Activated naive CD4-positive, alpha-beta T cell treated with anti-CD3 and anti-CD28 coated beads, Interleukin-2, amount 10 ng/mL, durations not matched to agents 5 hours and 36 hours (primary cell): ENCODE results near the gene LRRC51. TPM values are rescaled to one million over a fixed set of nuclear protein-coding genes. Genes with fewer than 3 reads are reported as not detected.

Source experiments
- microRNA-seq: library from miRNA; unstranded; fragments of <30 nt; microRNA quantifications from one replicate; pipeline ENCODE4 v1.2.0, GENCODE V29; 2022; ENCODE audit warnings: borderline microRNAs expressed, borderline replicate concordance
- total RNA-seq, 2 experiments: library from RNA; stranded (reverse); gene quantifications; one replicate each; pipeline ENCODE4 v1.2.3, GENCODE V29; 2021

The LRRC51 gene
- 1 to 10 TPM; 6.0 TPM for total RNA-seq

GRCh38 chr11:72080326-72081183 lies at the start of gene LRRC51, which contains the start of gene NUMA1:
Gene LRRC51 (plus strand): TSS chr11:72080850. CDS start chr11:72089084, 8,234 bp downstream.
Gene NUMA1 (minus strand): TSS chr11:72080542. CDS start chr11:72035943, 44,599 bp downstream.

GRCh38 chr11:72102946-72103753 lies 22.5 kb downstream of the LRRC51 start, which contains the start of gene LAMTOR1:
Gene LAMTOR1 (minus strand): TSS chr11:72103297. CDS start chr11:72103224, 73 bp downstream.

GRCh38 chr11:72105888-72106287 lies 25.2 kb downstream of the LRRC51 start, which contains the start of gene TOMT:
Gene TOMT (plus strand): TSS chr11:72105924. CDS start chr11:72105952, 28 bp downstream.

GRCh38 chr11:72112143-72112977 lies 31.7 kb downstream of the LRRC51 start, which contains the start of gene ANAPC15:
Gene ANAPC15 (minus strand): TSS chr11:72112695. CDS start chr11:72111276, 1,419 bp downstream.

GRCh38 chr11:72135473-72135872 lies 54.8 kb downstream of the LRRC51 start, which contains the start of gene FOLR3:
Gene FOLR3 (plus strand): TSS chr11:72135725. CDS start chr11:72135953, 228 bp downstream.

Small RNAs within 50 kb of the gene (microRNA-seq; reads per million reads assigned to microRNA genes)
- gene MIR3165 = not detected

Other genes with a start within 250 kb of the LRRC51 start
- gene DEFB108B, start 247.7 kb upstream of the LRRC51 start, total RNA-seq = not detected
- not detected for gene DEFB131B, start 202.4 kb upstream of the LRRC51 start, total RNA-seq
- 10 to 100 TPM; 12.3 to 14.1 TPM for gene XNDC1N, start 152.3 kb upstream of the LRRC51 start, total RNA-seq
- 10 to 100 TPM; 20.9 to 22.4 TPM for gene RNF121, start 151.8 kb upstream of the LRRC51 start, total RNA-seq
- gene IL18BP, start 81.9 kb upstream of the LRRC51 start, total RNA-seq = 10 to 100 TPM; 13.3 to 16.6 TPM
- 100 to 1,000 TPM; 218 to 220 TPM for gene NUMA1, start 308 bp upstream of the LRRC51 start, total RNA-seq
- gene LAMTOR1, start 22.4 kb downstream of the LRRC51 start, total RNA-seq = 10 to 100 TPM; 72.8 to 75.1 TPM
- gene TOMT, start 25.1 kb downstream of the LRRC51 start, total RNA-seq = not detected
- 10 to 100 TPM; 74.3 to 78.6 TPM for gene ANAPC15, start 31.8 kb downstream of the LRRC51 start, total RNA-seq
- not detected for gene FOLR3, start 54.9 kb downstream of the LRRC51 start, total RNA-seq
- gene FOLR1, start 111.3 kb downstream of the LRRC51 start, total RNA-seq = not detected
- gene FOLR2, start 135.9 kb downstream of the LRRC51 start, total RNA-seq = not detected
- gene INPPL1, start 143.9 kb downstream of the LRRC51 start, total RNA-seq = 100 to 1,000 TPM; 120 to 131 TPM
- not detected for gene PHOX2A, start 163.3 kb downstream of the LRRC51 start, total RNA-seq